Calu3 (cell line): ENCODE data around the gene LRMDA. TPM values are rescaled to one million over a fixed set of nuclear protein-coding genes. Genes with fewer than 3 reads are reported as not detected.

Experiments used
- BruUV-seq: library from RNA; stranded (reverse); fragments of 400-500 nt; replicated peaks from 2 replicates; lab custom pipeline; 2021; lab: Mats Ljungman, UMichigan
- CTCF ChIA-PET: fragments of 300-600 bp; sonication (Branson Sonifier 250); formaldehyde crosslinking; loops from one replicate; lab custom pipeline; 2022; ENCODE audit warnings: antibody characterized with exemption; lab: Charles Lee
- DNase-seq: peaks from one replicate; pipeline ENCODE4 v3.0.0; 2022
- H3K27ac Mint-ChIP-seq: one replicate; pipeline ENCODE4 v1.8.0; 2022; ENCODE audit warnings: mixed read lengths; ENCODE audit not compliant: unreplicated experiment
- H3K27me3 Mint-ChIP-seq: one replicate; pipeline ENCODE4 v1.8.0; 2022; ENCODE audit warnings: mixed read lengths; ENCODE audit not compliant: unreplicated experiment
- H3K36me3 Mint-ChIP-seq: one replicate; pipeline ENCODE4 v1.8.0; 2022; ENCODE audit warnings: mild to moderate bottlenecking, moderate library complexity, mixed read lengths; ENCODE audit not compliant: insufficient read depth, unreplicated experiment
- H3K4me1 Mint-ChIP-seq: one replicate; pipeline ENCODE4 v1.8.0; 2022; ENCODE audit warnings: mild to moderate bottlenecking, low read depth, mixed read lengths; ENCODE audit not compliant: unreplicated experiment
- H3K4me3 Mint-ChIP-seq: one replicate; pipeline ENCODE4 v1.8.0; 2022; ENCODE audit warnings: mild to moderate bottlenecking, low read depth, moderate library complexity, mixed read lengths; ENCODE audit not compliant: unreplicated experiment
- H3K9me3 Mint-ChIP-seq: one replicate; pipeline ENCODE4 v1.8.0; 2022; ENCODE audit warnings: low read depth, mixed read lengths; ENCODE audit not compliant: unreplicated experiment
- intact Hi-C: fragments of 100-400 bp; cut with micrococcal nuclease; formaldehyde crosslinking; loops from one replicate; pipeline ENCODE4 v1.10.0; 2022; ENCODE audit not compliant: unreplicated experiment
- total RNA-seq: library from RNA; stranded (reverse); gene quantifications from 2 replicates; pipeline ENCODE4 v1.2.3, GENCODE V29; 2022
- TF ChIP-seq, protein P1 (sequence below): fragments of 200-600 bp; IDR thresholded peaks from one replicate; pipeline ENCODE4 v1.8.0; 2022; ENCODE audit warnings: antibody characterized with exemption; ENCODE audit not compliant: unreplicated experiment

The LRMDA gene
- total RNA-seq, 1 experiment from 2014 or later = 7.6 TPM

DNA sequence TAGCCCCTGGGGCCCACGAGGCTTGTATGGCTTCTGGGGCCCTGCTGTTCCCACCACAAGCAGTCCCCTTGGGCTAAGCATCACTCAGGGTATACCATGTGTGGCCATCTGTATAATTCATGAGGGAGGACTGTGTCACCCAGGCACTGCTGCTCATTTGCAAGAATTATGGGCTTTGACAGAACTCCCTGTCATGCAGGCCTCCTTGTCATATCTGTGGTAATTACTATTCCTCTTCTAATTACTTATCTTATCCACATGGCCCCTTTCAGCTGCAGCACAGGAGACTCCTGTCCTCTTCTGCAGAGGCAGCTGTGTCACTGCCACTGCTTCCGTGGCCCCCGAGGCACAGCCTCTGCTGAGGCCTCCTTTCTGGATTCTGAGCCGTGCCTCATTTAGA is 46.3 kb downstream of the LRMDA start:
- Mint-ChIP-seq H3K9me3 (no peaks in the 10 kb centered on the region), H3K4me1 (no peaks in the 10 kb centered on the region), H3K27ac (no peak overlapping the region), H3K36me3 (no peaks in the 10 kb centered on the region), H3K27me3 (peaks cover 8% of the 10 kb centered on the region), H3K4me3 (no peak overlapping the region)
- no TSS peak for BruUV-seq
- no peak for DNase-seq
- intact Hi-C loops = no loop called here
- CTCF ChIA-PET = no interaction called here
- TF ChIP-seq, protein P1, sequence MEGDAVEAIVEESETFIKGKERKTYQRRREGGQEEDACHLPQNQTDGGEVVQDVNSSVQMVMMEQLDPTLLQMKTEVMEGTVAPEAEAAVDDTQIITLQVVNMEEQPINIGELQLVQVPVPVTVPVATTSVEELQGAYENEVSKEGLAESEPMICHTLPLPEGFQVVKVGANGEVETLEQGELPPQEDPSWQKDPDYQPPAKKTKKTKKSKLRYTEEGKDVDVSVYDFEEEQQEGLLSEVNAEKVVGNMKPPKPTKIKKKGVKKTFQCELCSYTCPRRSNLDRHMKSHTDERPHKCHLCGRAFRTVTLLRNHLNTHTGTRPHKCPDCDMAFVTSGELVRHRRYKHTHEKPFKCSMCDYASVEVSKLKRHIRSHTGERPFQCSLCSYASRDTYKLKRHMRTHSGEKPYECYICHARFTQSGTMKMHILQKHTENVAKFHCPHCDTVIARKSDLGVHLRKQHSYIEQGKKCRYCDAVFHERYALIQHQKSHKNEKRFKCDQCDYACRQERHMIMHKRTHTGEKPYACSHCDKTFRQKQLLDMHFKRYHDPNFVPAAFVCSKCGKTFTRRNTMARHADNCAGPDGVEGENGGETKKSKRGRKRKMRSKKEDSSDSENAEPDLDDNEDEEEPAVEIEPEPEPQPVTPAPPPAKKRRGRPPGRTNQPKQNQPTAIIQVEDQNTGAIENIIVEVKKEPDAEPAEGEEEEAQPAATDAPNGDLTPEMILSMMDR = no peak

DNA sequence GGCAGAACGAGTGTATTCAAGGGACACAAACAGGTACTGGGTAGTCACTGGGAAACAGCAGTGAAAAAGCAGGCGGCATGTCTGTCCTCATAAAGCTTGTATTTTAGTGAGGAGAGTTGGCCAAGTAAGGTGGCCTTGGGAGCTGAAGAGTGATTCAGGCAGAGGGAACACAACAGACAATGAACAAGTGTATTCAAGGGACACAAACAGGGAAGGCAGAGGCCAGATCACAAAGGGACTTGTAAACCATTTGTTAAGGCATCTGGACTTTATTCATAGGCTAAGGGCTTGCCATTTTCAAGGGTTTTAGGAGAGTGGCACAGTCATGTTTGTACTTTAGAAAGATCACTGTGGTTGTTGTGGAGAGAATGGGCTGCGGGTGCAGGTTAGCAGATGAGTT is 49.0 kb downstream of the LRMDA start:
- BruUV-seq = no TSS peak
- Mint-ChIP-seq H3K36me3 (no peaks in the 10 kb centered on the region), H3K27ac (no peak overlapping the region), H3K4me1 (no peaks in the 10 kb centered on the region), H3K27me3 (no peaks in the 10 kb centered on the region), H3K9me3 (no peaks in the 10 kb centered on the region), H3K4me3 (no peak overlapping the region)
- TF ChIP-seq, protein P1 = no peak
- intact Hi-C loops = no loop called here
- CTCF ChIA-PET = no interaction called here
- DNase-seq = no peak

DNA sequence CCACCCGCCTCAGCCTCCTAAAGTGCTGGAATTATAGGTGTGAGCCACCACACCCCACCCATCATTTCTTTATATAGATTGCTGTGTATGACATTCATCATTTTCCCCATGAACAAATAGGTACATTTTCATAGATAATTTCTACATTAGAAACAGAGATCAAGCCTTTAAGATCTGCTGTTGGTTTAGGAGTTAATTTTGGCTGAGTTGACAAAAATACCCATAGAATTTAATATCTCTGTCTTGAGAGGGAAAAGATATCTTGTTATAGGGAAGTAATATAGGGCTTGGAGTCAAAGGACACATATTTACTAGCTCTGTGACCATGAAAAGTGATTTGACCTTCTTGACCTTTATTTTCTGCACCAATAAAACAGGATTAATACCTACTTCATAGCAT is 51.8 kb downstream of the LRMDA start:
- Mint-ChIP-seq H3K9me3 (peaks cover 2% of the 10 kb centered on the region), H3K36me3 (no peaks in the 10 kb centered on the region), H3K27ac (no peak overlapping the region), H3K4me3 (no peak overlapping the region), H3K27me3 (peaks cover 23% of the 10 kb centered on the region), H3K4me1 (no peaks in the 10 kb centered on the region)
- CTCF ChIA-PET = no interaction called here
- no peak for DNase-seq
- intact Hi-C loops = no loop called here
- TF ChIP-seq, protein P1 = no peak
- BruUV-seq = no TSS peak

DNA sequence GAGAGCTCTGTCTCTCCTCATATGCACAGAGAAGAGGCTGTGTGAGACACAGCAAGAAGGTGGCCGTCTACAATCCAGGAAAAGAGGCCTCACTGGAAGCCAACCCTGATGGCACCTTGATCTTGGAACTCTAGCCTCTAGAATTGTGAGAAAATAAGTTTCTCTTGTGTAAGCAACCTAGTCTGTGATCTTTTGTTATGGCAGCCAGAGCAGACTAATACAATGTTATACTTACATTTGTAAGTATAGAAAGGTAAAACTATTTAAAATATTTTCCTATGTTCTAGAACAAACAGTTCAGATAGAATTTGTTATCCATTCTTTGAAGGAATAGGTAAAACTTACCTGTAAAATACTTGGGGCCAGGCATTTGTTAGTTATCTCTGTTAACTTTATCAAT is 53.3 kb downstream of the LRMDA start:
- peaks cover 23% of the 10 kb centered on the region for H3K27me3 Mint-ChIP-seq
- H3K27ac Mint-ChIP-seq = no peak overlapping the region
- intact Hi-C loops = no loop called here
- no peak for DNase-seq
- H3K4me1 Mint-ChIP-seq = no peaks in the 10 kb centered on the region
- no TSS peak for BruUV-seq
- CTCF ChIA-PET = no interaction called here
- no peaks in the 10 kb centered on the region for H3K36me3 Mint-ChIP-seq
- no peak overlapping the region for H3K4me3 Mint-ChIP-seq
- H3K9me3 Mint-ChIP-seq = peaks cover 2% of the 10 kb centered on the region
- TF ChIP-seq, protein P1 = no peak
